Heart left ventricle (tissue), 13 donors: ENCODE data around the gene HK2.

Experiments
- CTCF ChIP-seq, 12 donors: fragments of 200-600 bp; sonication (generic) in 4 of 12; IDR thresholded peaks; one replicate each; pipeline versions ENCODE4 v1.5.0 to v1.8.0; 2018 to 2022; ENCODE audit warnings: antibody characterized with exemption in 12 of 12, mild to moderate bottlenecking in 5 of 12
- POLR2A ChIP-seq, 2 donors: fragments of 450-650 bp; IDR thresholded peaks; one replicate each; pipeline ENCODE4 v1.6.1; 2017; ENCODE audit warnings: antibody characterized with exemption in 2 of 2, mild to moderate bottlenecking in 2 of 2, moderate library complexity in 2 of 2
- donor health status: ischemic (EF 13 %, LVEDD 7.1; RV severe dilation, severe dysfunction).
- donor health status: DM: no; HTN: yes; CAD: no.
- donor health status: DM: no; HTN: no; CAD: no.
- donor health status: ischemic (EF 25% LVEDD 6.9; RV normal size, moderate dysfunction).
- donor health status: ischemic (EF 25% LVEDD 5.7; RV mildly dilated, moderate dysfunction).
- donor health status: ischemic (EF 35%, LVEDD 5.7; RV mildly dilated, moderate dysfunction).
- donor health status: nonischemic (EF 11% LVEDD 7.7; RV severe dilation, severe dysfunction).
- donor health status: DM: yes; HTN: yes; CAD: no.
- donor health status: PGD.
- donor health status: ischemic (EF 29% LVEDD 5.4; RV normal size, mild dysfunction).
- donor health status: nonischemic (EF 23%, LVEDD 6.1; RV moderate dilation, normal function).

DNA sequence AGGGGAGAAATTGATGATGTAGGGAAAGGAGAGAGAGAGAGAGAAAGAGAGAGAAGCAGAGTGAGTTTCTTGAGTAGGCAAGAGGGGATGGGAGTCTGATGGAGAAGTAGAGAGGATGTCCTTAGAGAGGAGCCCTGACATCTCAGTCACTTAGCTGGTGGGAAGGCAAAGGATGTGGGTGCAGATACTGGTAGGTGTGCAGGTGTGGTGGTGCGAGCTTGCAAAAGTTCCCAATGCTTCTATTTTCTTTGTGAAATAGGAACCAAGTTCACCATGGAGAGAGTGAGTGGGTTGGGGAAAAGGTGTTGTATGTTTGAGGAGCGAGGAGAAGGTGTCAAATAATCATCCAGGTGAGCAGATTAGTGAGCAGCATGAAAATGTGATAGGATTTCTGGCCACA is 98.0 kb downstream of the HK2 start:
- TF ChIP-seq CTCF (IDR thresholded peaks at IDR 0.05) (no peak), POLR2A (IDR thresholded peaks at IDR 0.05) (no peak)
